HEK293 (cell line): ENCODE results near the gene MARCHF10.

Experiments
- KLF9 ChIP-seq: fragments of 450-650 bp; formaldehyde crosslinking; IDR thresholded peaks from 2 replicates; pipeline ENCODE4 v1.5.1; 2016; ENCODE audit warnings: missing biosample characterization, missing genetic modification characterization, low read depth
- SALL2 ChIP-seq: fragments of 450-650 bp; formaldehyde crosslinking; IDR thresholded peaks from 2 replicates; pipeline ENCODE4 v1.5.0; 2017; ENCODE audit warnings: missing biosample characterization, mild to moderate bottlenecking, missing genetic modification characterization, borderline replicate concordance
- SETDB1 ChIP-seq: IDR thresholded peaks from one replicate; pipeline ENCODE4 v1.6.1; 2017; ENCODE audit warnings: mild to moderate bottlenecking, low read length, moderate library complexity, mixed read lengths; ENCODE audit not compliant: insufficient read length
- TF ChIP-seq, protein P1 (sequence below): fragments of 450-650 bp; formaldehyde crosslinking; IDR thresholded peaks from 2 replicates; pipeline ENCODE4 v1.5.1; 2016; ENCODE audit warnings: missing biosample characterization, missing genetic modification characterization

DNA sequence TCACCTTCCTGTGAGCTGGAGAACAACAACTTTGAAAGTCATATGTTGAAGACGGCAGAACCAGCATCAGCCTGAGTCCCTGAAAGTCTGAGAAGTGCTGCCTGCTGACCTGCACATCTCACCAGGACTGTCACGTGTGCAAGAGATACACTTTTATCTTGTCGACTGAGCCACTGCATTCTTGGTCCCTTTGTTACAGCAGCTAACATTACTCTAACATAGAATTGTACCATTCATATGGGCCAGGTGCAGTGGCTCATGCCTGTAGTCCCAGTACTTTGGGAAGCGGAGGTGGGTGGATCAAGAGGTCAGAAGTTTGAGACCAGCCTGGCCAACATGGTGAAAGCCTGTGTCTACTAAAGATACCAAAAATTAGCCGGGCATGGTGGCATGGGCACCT, 40.1 kb downstream of the MARCHF10 start:
- TF ChIP-seq SALL2 (tag by site-specific recombination) (no peak), SETDB1 (no peak), KLF9 (tag by site-specific recombination) (no peak)
- TF ChIP-seq, protein P1, sequence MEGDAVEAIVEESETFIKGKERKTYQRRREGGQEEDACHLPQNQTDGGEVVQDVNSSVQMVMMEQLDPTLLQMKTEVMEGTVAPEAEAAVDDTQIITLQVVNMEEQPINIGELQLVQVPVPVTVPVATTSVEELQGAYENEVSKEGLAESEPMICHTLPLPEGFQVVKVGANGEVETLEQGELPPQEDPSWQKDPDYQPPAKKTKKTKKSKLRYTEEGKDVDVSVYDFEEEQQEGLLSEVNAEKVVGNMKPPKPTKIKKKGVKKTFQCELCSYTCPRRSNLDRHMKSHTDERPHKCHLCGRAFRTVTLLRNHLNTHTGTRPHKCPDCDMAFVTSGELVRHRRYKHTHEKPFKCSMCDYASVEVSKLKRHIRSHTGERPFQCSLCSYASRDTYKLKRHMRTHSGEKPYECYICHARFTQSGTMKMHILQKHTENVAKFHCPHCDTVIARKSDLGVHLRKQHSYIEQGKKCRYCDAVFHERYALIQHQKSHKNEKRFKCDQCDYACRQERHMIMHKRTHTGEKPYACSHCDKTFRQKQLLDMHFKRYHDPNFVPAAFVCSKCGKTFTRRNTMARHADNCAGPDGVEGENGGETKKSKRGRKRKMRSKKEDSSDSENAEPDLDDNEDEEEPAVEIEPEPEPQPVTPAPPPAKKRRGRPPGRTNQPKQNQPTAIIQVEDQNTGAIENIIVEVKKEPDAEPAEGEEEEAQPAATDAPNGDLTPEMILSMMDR (tag by site-specific recombination) = no peak
